Occipital lobe (tissue), 2 donors: ENCODE results near the gene EFR3B. TPM values are rescaled to one million over a fixed set of nuclear protein-coding genes. Genes with fewer than 3 reads are reported as not detected.

Source experiments
- DNase-seq: peaks from one replicate; lab custom pipeline; 2025; lab: John Stamatoyannopoulos, UW
- total RNA-seq: library from RNA; depleted of rRNA; stranded (reverse); fragments of >200 nt; gene quantifications from one replicate; pipeline ENCODE4 v1.2.3, GENCODE V29; 2014

Gene EFR3B
- total RNA-seq, 1 donor from 2014 or later = 47.1 TPM

GRCh38 chr2:25034081-25034480 lies 7.8 kb upstream of the EFR3B start:
- DNase-seq = no peak

DNA sequence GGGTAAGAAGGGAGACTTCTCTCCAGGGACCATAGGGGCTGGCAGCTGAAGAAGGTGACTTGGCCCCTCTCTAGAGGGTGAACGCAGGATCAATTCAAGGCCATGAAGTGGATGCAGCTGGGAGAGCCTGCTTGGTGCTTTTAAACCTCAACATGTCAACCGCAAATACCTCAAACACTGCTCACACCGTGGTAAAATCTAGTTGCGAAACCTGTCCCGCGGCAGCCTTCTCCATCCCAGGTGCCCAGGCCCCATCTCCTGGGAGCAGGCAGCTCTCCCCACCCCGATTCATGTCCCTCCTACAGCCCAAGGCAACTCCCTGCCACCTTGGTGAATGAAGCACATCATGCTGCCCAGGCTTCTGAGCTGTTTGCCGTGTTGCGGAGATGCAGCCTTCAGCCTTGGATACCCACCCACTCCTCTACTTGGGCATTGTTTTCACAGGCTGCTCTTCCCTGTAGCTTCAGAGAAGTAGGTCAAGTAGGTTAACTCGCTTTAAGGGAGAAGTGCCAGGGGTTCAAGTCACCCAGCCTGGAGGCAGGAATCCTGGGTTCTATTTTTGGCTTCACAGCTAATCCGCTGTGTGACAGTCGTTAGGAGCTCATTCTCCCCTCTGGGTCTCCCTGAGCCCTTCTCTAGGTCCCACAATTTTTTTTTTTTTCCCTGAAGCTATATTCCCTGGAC lies 6.2 kb upstream of the EFR3B start:
- no peak for DNase-seq

DNA sequence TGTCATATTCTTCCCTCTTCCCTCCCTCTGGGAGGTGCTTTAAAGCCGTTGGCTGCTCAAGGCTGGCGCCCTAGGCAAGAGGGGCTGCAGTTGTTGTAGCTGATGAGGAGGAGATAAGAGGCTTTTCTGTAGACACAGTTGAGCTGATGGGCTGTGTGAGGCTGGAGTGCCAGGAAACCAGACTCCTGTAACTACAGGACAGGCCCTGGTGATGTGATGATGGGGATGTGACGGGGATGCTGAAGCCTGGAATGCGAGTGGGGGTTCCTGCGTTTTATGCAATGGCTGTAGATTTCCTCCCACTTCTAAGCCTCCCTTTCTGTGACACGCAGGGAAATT lies 5.7 kb upstream of the EFR3B start:
- no peak for DNase-seq

- no peak for DNase-seq
Measured at GRCh38 chr2:25039126-25039525, 2.8 kb upstream of the EFR3B start.

DNA sequence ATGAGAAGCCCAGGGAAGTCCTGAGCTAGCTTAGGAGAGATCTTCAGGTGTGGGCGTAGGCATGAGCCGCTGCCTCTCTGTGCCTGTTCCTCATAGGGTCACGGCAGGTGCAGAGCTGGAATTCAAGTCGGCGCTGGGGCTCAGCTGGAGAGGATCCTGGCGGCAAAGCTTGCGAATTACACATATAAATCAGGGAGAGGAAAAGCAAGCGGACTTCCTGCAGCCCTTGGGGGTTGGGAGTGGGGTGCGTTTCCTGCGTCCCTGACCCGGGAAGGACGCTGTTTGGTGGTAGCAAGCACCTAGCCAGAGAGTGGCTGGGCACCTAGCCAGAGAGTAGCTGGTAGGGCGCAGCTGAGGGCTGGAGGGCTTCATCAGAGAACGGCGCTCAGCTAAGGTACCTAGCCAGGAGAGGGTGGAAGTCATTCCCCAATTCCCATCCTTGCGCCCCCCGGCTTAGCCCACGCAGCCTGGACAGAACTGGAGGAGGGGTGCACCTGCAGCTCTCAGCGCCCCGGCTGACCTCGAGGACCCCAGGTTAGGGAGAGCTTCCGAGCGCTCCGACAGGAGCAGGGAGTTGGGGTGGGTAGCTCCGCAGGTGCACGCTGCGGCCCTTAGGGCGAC lies 459 bp upstream of the EFR3B start:
- DNase-seq = peak; percentile 35

DNA sequence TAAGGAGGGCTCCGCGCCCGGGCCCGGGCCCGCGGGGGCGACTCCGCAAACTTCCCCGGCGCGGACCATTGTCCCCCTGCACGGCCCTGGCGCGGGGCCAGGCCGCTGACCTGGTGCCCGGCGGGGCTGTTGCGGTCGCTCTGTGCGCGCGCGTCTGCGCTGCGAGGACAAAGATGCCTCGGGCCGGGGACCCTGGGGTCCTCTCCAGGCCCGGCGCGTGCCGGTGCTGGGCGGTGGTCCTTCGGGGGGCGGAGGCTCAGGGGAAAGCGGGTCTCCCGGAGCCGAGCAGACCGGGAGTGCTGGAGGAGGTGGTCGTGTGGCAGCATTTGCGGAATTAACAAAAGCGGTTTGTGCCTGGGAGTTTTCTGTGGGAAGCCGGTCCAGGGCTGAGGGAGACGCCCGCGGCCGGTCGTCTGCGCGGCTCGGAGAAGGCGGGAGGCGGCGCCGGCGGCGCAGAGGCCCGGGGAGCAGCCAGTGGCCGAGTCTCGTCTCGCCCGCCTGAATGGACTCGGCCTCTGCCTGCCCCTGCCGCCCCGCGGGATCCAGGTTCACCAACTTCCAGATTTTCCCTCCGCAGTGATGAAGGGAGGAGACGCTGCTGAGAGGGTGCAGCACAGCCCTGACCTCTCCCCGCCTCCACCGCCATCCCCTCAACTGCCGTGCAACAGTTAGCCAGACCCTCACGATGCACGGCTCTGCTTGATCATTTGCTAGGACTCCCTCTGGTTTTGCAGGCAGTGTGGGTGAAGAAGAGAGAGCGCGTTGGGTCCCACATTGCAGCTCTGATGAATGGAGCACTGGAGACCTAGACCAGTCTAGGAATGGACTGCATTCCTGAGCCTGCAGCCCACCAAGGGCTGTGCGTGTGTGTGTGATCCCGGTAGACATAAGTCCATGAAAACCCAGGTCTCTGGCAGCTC lies 705 bp downstream of the EFR3B start:
- DNase-seq = peak; percentile 34

DNA sequence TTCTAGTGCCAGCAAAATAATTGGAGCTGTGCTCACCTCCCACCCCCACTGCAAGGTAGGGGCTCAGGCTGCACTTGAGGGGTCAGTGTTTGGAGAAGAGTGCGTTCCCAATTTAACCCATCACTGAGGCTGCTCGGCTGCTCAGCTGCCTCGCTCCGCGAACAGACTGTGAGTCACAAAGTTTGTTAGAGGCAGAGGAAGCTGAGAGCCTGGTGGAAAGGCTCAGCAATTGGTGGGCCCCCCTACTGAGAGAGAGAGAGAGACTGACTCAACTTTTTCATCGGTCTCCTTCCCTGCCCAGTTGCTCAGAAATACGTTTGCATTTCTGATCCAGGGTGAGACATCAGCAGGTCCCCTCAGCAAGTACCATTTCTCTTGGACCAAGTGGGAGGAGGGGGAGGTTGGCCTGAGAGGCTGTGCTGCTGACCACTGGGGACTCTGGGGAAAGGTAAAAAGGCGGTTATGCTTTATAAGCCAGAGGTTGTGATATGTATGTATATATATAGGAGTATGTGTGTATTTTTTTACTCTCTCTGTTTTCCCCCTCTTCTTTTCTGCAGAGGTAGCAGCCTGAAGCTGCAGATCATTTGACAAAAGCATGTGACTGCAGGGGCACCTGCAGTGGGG lies 1.5 kb downstream of the EFR3B start:
- peak; percentile 50 for DNase-seq

DNA sequence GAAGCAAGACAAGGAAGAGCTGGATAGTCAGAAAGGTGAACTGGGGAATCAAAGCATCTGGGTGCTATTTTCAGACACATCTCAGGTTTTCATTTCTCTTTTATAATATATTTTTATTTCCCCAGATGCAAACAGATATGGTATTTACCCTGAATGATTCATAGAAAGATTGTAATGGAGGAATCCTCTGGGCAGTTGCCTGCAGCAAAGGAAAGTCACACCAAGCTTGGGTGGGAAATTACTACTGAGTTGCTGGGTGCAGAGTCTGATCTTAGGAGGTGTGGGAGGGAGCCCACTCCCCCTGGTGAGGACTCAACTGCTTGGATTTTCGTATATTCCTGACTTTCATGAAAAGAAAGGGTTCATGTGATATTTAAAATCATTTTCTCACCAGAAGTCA lies 2.1 kb downstream of the EFR3B start:
- no peak for DNase-seq

- DNase-seq = peak; percentile 23
Measured at GRCh38 chr2:25044990-25045389, 3.1 kb downstream of the EFR3B start.

- no peak for DNase-seq
Measured at GRCh38 chr2:25049422-25049821, 7.5 kb downstream of the EFR3B start.

GRCh38 chr2:25050128-25050527 lies 8.3 kb downstream of the EFR3B start:
- no peak for DNase-seq

GRCh38 chr2:25053041-25053440 lies 11.2 kb downstream of the EFR3B start:
- no peak for DNase-seq

DNA sequence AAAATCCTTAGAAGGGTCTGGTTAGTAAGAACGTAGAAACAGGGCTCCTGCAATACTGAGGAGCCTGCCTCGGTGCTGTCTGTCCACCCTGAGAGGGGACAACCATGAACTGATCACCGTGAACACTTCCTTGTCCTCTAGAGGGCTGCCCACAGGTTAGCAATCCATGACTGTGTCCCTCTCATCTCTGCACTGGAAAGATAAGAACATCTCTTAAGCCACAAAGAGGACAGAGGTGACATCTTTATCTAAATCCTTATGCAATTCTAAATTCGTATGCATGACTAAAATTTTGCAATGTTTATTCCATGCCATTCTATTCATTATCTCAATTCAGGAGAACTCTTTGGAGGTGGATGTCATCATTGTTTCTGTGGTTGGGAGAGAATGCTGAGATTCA lies 12.8 kb downstream of the EFR3B start:
- no peak for DNase-seq

DNA sequence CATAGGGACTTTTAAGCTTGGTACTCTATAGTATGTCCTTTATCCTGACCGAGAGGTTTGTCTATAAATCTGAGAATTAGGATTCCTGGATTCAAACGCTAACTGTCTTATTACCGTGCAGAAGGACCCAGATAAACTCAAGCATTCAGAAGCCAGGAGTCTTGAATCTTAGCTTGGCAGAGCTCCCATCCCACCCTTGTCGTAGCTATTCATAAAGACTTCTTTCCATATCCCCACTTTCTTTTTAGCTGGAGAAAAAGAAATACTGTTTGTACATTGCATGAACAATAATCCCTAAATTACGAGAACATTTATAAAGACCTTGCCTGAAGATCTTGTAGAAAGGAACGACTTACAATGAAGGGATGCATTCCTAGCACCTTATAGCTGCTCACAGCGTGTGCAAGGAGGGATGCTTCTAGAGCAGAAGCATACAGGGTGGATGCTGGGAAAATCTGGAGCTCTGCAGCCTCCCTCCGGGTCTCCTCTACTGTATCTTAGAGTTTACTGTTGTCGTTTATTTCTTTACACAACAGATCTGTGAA lies 13.6 kb downstream of the EFR3B start:
- no peak for DNase-seq

DNA sequence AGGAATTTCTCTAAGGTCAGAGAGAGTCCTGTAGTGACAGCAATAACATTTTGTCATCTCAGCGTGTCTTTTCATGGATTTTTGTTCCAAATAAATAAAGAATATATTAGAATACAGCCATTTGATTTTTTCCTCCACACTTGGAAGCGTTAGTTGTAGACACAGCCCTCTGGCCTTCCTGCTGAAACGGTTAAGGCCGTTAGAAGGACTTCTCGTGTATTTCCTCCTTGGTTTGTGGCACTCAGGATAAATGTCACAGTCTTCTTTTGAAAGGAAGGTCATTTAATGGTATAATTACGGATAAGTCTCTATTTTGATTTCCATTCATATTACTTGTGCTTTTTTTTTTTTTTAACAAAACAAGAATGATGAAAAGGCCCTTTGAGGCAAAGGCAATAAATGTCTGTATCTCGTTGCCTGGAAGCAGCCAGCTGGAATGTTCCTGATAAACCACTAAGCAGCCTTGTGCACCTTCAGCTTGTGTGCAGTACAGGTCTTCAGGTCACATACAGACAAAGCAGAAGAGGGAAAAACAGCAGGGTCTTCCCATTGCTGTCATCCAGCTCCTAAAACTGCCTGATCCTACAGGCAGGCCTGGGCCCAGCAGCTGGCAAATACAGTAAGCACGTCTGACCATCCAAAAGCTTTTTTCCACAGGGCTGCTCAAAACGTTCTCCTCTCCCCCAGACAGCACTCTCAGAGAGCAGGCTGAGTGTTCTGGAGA lies 14.4 kb downstream of the EFR3B start:
- no peak for DNase-seq

DNA sequence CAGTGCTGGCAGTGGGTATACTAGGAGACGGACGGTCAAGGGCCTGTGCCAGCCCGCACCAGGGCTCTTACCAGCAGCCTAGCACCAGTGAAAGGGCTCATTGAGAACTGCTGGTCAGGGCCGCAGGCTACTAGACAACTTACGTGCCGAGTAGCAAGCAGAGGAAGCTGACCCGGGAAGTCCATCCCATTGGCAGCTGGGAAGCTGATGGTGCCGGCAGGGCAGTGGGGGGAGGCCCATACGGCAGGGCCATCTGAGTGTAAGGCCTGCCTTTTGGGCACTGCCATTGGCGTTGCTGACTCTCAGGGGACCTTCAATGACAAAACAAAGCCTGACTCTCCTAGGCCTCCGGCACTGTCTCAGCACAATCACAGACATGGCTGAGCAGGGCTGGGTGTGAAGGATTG lies 20.6 kb downstream of the EFR3B start:
- DNase-seq = peak; percentile 87

- DNase-seq = peak; percentile 26
Measured at GRCh38 chr2:25063876-25064660, 22.2 kb downstream of the EFR3B start.

DNA sequence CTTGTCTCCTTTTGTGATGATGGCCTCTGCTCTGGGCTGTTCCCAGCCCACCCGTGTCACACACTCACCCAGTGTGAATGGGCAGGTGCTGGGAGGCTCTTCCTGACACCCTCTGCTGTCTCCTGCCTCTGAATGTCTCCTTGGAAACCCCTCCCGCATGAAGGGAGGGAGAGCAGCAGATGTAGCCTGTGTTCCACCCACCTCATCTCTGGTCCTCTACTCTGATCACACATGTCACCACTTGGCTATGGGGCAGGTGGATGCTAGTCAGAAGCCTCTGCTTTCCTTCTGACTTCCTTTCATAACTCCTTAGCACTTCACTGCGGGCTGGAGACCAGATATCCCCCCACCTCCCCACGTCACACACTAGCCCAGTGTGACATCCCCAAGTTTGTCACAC lies 23.9 kb downstream of the EFR3B start:
- no peak for DNase-seq

DNA sequence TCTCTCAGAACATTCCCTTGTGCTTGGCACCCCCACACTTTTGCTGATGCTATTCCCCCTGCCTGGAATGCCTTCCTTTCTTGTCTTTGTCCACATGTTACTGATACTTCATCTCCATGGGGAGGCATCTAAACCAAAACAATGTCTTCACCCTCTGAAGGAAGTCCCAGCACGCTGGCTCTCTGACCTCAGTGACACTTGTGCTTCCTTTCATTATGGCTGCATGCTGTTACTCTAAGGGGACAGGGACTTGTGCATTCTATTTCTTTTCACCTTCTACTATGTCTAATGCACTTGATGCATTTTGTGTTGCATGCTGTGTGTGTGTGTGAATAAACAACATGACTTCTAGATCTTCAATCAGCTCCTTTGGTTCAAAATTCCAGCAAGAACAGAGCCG lies 24.6 kb downstream of the EFR3B start:
- DNase-seq = no peak

DNA sequence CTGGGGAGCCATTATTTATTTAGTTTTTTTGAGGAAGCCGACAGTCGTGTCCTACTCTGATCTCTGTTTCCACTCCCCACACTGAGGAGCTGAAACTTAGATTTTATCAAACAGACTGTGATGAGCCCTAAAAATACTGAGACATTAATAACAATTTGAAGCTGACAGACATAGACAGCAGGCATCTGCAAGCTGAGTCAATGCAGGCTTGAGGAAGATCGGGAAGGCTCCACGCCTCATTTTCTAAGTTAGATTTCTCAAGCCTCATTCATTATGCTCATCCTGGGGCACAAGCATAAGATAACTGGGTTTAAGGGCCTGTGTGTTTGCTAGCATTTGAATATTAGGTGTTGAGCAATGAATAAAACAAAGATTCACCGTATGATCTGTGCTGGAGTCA lies 26.3 kb downstream of the EFR3B start:
- no peak for DNase-seq
